Body of pancreas (tissue), 4 donors: ENCODE data around the gene ASPA. TPM values are rescaled to one million over a fixed set of nuclear protein-coding genes. Genes with fewer than 3 reads are reported as not detected.
"Not testable (repeated sequence)": the region's sequence is repeated elsewhere in the genome, so short reads cannot be mapped to it uniquely, and the experiment has no call there.

Source experiments
- ATAC-seq: fragments of 150-250 bp; one replicate; pipeline ENCODE4 v1.9.1; 2016
- DNase-seq, 4 donors: peaks; one replicate each; pipeline ENCODE4 v3.0.0-alpha.2; 2019
- H3K27ac ChIP-seq, 4 donors: fragments of 200-600 bp; sonication (generic); 1 replicate in 3 of 4; 2 replicates in 1 of 4; pipeline versions ENCODE4 v1.5.1 to v1.6.1; 2016 to 2019; ENCODE audit warnings: mild to moderate bottlenecking in 1 of 4, mixed read lengths in 1 of 4, moderate library complexity in 1 of 4
- H3K27me3 ChIP-seq, 2 donors: fragments of 200-600 bp; sonication (generic); one replicate each; pipeline ENCODE4 v1.6.0; 2016; ENCODE audit warnings: mild to moderate bottlenecking in 1 of 2
- H3K36me3 ChIP-seq, 2 donors: fragments of 200-600 bp; sonication (generic); replicated peaks in 1 of 2; 2 replicates each; pipeline ENCODE4 v1.5.1; 2016; ENCODE audit warnings: low read depth in 2 of 2; ENCODE audit not compliant: insufficient read depth in 1 of 2
- H3K4me1 ChIP-seq: fragments of 200-600 bp; sonication (generic); one replicate; pipeline ENCODE4 v1.6.0; 2016
- H3K4me3 ChIP-seq, 2 donors: fragments of 200-600 bp; sonication (generic); 1 replicate in 1 of 2; 2 replicates in 1 of 2; pipeline ENCODE4 v1.5.1; 2016 to 2019
- H3K9me3 ChIP-seq, 3 donors: fragments of 200-600 bp; sonication (generic); 1 replicate in 2 of 3; 2 replicates in 1 of 3; pipeline ENCODE4 v1.5.1; 2016
- POLR2A ChIP-seq, 3 donors: fragments of 450-650 bp; IDR thresholded peaks; one replicate each; pipeline ENCODE4 v1.6.1; 2016; ENCODE audit warnings: antibody characterized with exemption in 3 of 3, mild to moderate bottlenecking in 2 of 3
- WGBS, 2 donors: methylation state at CpG; one replicate each; pipeline ENCODE4 v1.1.5; 2017; 5-methylcytosine and 5-hydroxymethylcytosine counted together
- intact Hi-C: fragments of 100-400 bp; cut with DNase I; formaldehyde crosslinking; loops from one replicate; pipeline ENCODE4 v1.15.1; 2023
- total RNA-seq, 2 donors: library from RNA; depleted of rRNA; stranded (reverse); fragments of >200 nt; gene quantifications; one replicate each; pipeline ENCODE4 v1.1.0, GENCODE V29; 2016
- TF ChIP-seq, protein P1 (sequence below), 7 experiments: fragments of 450-650 bp in 4 of 7; fragments of 200-600 bp in 3 of 7; sonication (generic) in 3 of 7; IDR thresholded peaks; one replicate each; pipeline ENCODE4 v1.5.1; 2016 to 2019; ENCODE audit warnings: antibody characterized with exemption in 7 of 7

Gene ASPA
- total RNA-seq, 2 donors from 2014 or later, result 0.66 to 0.78 TPM

DNA sequence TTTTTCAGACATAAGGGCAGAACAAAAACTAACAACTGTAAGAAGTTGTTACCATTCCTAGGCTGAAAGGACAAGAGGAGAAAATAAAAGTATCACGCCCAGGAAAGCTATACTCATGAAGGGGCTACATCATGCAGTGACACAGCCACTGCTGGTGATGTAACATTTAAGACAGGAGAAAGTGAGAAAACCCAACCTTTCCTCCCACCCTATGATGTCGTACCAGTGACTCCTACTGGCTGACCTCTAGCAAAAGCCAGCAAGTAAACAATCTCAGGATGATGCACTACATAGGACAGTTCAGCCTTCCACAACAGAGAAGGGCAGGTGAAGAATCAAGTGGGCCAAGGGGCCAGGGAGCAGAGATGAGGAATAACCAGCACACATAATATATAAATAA is 28.2 kb upstream of the ASPA start:
- Histone ChIP-seq H3K9me3 (no peaks in the 10 kb centered on the region), H3K27me3 (no peaks in the 10 kb centered on the region), H3K27ac (no peak overlapping the region), H3K36me3 (no peaks in the 10 kb centered on the region), H3K4me1 (peaks cover 6% of the 10 kb centered on the region), H3K4me3 (no peak overlapping the region)
- no peak for DNase-seq
- intact Hi-C loops, result no loop called here
- ATAC-seq, result no peak
- 70 to 77% methylated on average over 2 of the region's 2 CpGs for WGBS, 2 donors
- TF ChIP-seq POLR2A (IDR thresholded peaks at IDR 0.05), result no peak
- TF ChIP-seq, protein P1, sequence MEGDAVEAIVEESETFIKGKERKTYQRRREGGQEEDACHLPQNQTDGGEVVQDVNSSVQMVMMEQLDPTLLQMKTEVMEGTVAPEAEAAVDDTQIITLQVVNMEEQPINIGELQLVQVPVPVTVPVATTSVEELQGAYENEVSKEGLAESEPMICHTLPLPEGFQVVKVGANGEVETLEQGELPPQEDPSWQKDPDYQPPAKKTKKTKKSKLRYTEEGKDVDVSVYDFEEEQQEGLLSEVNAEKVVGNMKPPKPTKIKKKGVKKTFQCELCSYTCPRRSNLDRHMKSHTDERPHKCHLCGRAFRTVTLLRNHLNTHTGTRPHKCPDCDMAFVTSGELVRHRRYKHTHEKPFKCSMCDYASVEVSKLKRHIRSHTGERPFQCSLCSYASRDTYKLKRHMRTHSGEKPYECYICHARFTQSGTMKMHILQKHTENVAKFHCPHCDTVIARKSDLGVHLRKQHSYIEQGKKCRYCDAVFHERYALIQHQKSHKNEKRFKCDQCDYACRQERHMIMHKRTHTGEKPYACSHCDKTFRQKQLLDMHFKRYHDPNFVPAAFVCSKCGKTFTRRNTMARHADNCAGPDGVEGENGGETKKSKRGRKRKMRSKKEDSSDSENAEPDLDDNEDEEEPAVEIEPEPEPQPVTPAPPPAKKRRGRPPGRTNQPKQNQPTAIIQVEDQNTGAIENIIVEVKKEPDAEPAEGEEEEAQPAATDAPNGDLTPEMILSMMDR (IDR thresholded peaks at IDR 0.05), result no peak

DNA sequence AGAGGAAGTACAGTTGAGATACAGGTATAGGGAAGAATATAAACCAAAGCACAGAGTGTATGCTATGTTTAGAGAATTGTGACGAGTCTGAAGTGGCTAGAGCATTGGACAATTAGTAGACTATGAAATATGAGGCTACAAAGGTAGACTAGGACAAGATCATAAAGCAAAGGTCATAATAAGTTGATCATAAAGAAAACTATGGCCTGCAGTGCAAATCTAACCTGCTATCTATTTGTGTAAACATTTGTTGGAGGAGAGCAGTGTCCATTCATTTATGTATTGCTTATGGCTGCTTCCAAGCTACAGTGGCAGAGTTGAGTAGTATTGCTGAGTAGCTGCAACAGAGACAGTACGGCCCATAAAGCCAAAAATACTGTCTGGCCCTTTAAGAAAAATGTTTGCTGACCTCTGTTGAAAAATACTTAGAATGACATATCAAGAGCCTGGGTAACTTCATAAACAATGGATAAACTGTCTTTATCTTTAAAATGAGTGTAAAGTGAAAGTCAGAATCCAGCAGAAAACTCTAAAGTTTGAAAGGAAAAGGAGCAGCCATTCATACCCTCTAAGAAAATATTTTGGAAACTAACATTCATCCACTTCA is 27.6 kb upstream of the ASPA start:
- Histone ChIP-seq H3K4me1 (peaks cover 6% of the 10 kb centered on the region), H3K4me3 (no peak overlapping the region), H3K27me3 (no peaks in the 10 kb centered on the region), H3K36me3 (no peaks in the 10 kb centered on the region), H3K27ac (no peak overlapping the region), H3K9me3 (no peaks in the 10 kb centered on the region)
- ATAC-seq, result no peak
- intact Hi-C loops, result no loop called here
- 44 to 48% methylated on average over 2 of the region's 2 CpGs for WGBS, 2 donors
- no peak for DNase-seq
- TF ChIP-seq, protein P1 (IDR thresholded peaks at IDR 0.05), result no peak
- no peak for TF ChIP-seq POLR2A (IDR thresholded peaks at IDR 0.05)

DNA sequence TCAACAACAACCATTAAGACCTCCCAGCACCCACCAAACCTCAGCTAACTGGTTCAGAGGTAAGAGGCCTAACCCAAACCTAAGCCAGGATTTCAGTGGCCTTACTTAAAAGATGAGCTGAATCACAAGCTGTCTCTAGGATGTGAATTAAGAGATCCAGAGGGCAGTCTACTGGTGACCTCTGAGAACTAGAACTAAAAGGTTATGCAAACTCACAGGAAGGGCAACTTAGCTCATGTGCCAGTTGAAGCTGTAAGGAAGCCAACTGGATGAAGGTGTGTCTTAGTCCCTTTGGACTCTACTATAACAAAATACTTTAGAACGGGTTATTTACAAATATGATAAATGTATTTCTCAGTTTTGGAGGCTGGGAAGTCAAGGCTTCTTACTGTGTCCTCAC is 9.4 kb upstream of the ASPA start:
- H3K27me3 ChIP-seq, DNase-seq, H3K4me1 ChIP-seq, ATAC-seq, H3K36me3 ChIP-seq, intact Hi-C loops, H3K4me3 ChIP-seq, H3K27ac ChIP-seq, H3K9me3 ChIP-seq: not testable (repeated sequence)
- 50 to 67% methylated on average over 1 of the region's 1 CpG for whole genome bisulfite sequencing, 2 donors

DNA sequence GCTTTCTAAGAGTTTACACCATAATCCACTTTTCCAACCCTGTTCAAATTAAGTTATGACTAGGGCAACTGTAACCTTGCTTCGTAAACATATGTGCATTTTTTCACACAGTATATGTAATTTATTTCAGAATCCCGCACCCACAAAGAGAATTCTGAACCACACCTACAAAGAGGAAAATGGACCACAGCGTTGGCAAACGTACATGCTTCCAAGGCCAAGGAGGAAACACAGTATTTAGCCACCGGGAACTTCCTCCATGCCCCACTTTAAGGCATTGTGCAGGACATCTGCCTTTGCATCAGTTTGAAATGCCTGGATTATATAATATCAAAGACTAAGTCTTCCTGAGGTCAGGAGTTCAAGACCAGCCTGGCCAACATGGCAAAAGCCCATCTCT is 6.3 kb upstream of the ASPA start:
- Histone ChIP-seq H3K36me3 (no peaks in the 10 kb centered on the region), H3K9me3 (no peaks in the 10 kb centered on the region), H3K27me3 (no peaks in the 10 kb centered on the region), H3K4me3 (no peak overlapping the region), H3K27ac (no peak overlapping the region), H3K4me1 (peaks cover 10% of the 10 kb centered on the region)
- 71 to 79% methylated on average over 5 of the region's 5 CpGs for WGBS, 2 donors
- ATAC-seq, result no peak
- intact Hi-C loops, result no loop called here
- DNase-seq, result no peak
- no peak for TF ChIP-seq POLR2A (IDR thresholded peaks at IDR 0.05)
- TF ChIP-seq, protein P1 (IDR thresholded peaks at IDR 0.05), result no peak

DNA sequence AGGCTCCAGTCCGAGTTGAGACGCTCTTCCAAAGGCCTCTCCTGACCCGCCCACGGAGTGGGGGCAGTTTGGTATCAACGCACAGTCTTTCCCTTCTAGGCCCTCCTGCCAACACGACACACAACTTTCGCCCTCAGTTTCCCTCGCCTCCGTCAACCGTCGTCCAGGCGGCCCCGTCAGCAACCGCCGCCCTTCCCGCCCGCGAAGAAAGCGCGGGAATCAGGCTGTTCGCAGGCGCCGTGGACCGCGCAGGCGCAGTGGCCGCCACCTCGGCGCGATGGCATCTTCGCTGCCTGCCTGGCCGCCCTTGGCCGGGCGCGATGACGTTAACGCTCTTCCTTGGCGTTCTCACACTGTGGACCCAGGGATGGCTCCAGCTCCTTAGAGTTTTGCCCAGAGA is 4.2 kb upstream of the ASPA start, which contains the start of gene SPATA22:
Gene SPATA22, minus strand, starts transcription at position 221 of the 400 bp plus-strand sequence. CDS start 2,494 bp downstream, outside the sequence.
- TF ChIP-seq POLR2A (IDR thresholded peaks at IDR 0.05), result no peak
- TF ChIP-seq, protein P1 (IDR thresholded peaks at IDR 0.05), result no peak
- peaks cover 16% of the 10 kb centered on the region for H3K4me1 ChIP-seq
- H3K4me3 ChIP-seq, result no peak within 1 kb of the TSS
- H3K27ac ChIP-seq, result no peak within 1 kb of the TSS
- intact Hi-C loops, result no loop called here
- DNase-seq (no peak), ATAC-seq (no peak)
- H3K36me3 ChIP-seq, result no peaks in the 10 kb centered on the region
- H3K9me3 ChIP-seq, result no peaks in the 10 kb centered on the region
- H3K27me3 ChIP-seq, result no peaks in the 10 kb centered on the region
- WGBS, 2 donors, result 94 to 95% methylated on average over 38 of the region's 38 CpGs
